HUES6 (cell line): ENCODE measurements around the gene CAMK1.

Experiments used
- H3K27ac ChIP-seq: 2 replicates; pipeline ENCODE4 v1.7.0; 2013; ENCODE audit warnings: low read depth, mild to moderate bottlenecking, low read length, inconsistent platforms
- H3K27me3 ChIP-seq: 2 replicates; pipeline ENCODE4 v1.6.1; 2013; ENCODE audit warnings: low read length; ENCODE audit not compliant: control insufficient read depth, insufficient read depth
- H3K36me3 ChIP-seq: 2 replicates; pipeline ENCODE4 v1.6.1; 2013; ENCODE audit warnings: low read length; ENCODE audit not compliant: control insufficient read depth, insufficient read depth
- H3K4me1 ChIP-seq: 2 replicates; pipeline ENCODE4 v1.6.1; 2013; ENCODE audit warnings: low read length; ENCODE audit not compliant: control insufficient read depth, insufficient read depth
- H3K4me3 ChIP-seq: 2 replicates; pipeline ENCODE4 v1.5.1; 2013; ENCODE audit warnings: low read depth, low read length
- H3K9ac ChIP-seq: one replicate; pipeline ENCODE4 v1.6.1; 2013; ENCODE audit warnings: mild to moderate bottlenecking, low read length
- H3K9me3 ChIP-seq: 2 replicates; pipeline ENCODE4 v1.6.1; 2013; ENCODE audit warnings: low read depth, low read length; ENCODE audit not compliant: control insufficient read depth, insufficient read depth

CAMK1 gene

GRCh38 chr3:9721700-9722060 lies 48.1 kb downstream of the CAMK1 start:
- H3K9me3 ChIP-seq: no peaks in the 10 kb centered on the region
- H3K27me3 ChIP-seq: no peaks in the 10 kb centered on the region; the same call in 1 of the 2 replicates
- no peaks in the 10 kb centered on the region for H3K4me1 ChIP-seq
- H3K36me3 ChIP-seq: no peaks in the 10 kb centered on the region
- no peak overlapping the region for H3K27ac ChIP-seq
- no peak overlapping the region for H3K9ac ChIP-seq
- no peak overlapping the region for H3K4me3 ChIP-seq

- Histone ChIP-seq H3K27ac (no peak overlapping the region), H3K36me3 (no peaks in the 10 kb centered on the region), H3K9me3 (no peaks in the 10 kb centered on the region), H3K4me1 (no peaks in the 10 kb centered on the region), H3K27me3 (no peaks in the 10 kb centered on the region; the same call in 1 of the 2 replicates), H3K4me3 (no peak overlapping the region), H3K9ac (no peak overlapping the region)
Measured at GRCh38 chr3:9721015-9721699, 48.6 kb downstream of the CAMK1 start.

GRCh38 chr3:9718118-9718517 lies 51.6 kb downstream of the CAMK1 start:
- Histone ChIP-seq H3K4me1 (no peaks in the 10 kb centered on the region), H3K27ac (no peak overlapping the region), H3K27me3 (peaks cover 4% of the 10 kb centered on the region; the same call in 1 of the 2 replicates), H3K4me3 (no peak overlapping the region), H3K36me3 (no peaks in the 10 kb centered on the region), H3K9ac (no peak overlapping the region), H3K9me3 (no peaks in the 10 kb centered on the region)

- H3K9ac ChIP-seq: no peak overlapping the region
- H3K27ac ChIP-seq: no peak overlapping the region
- H3K36me3 ChIP-seq: no peaks in the 10 kb centered on the region
- H3K9me3 ChIP-seq: no peaks in the 10 kb centered on the region
- peaks cover 8% of the 10 kb centered on the region; the same call in 1 of the 2 replicates for H3K27me3 ChIP-seq
- H3K4me1 ChIP-seq: no peaks in the 10 kb centered on the region
- no peak overlapping the region for H3K4me3 ChIP-seq
Measured at GRCh38 chr3:9717563-9717962, 52.2 kb downstream of the CAMK1 start.

- Histone ChIP-seq H3K27ac (no peak overlapping the region), H3K9ac (no peak overlapping the region), H3K27me3 (peaks cover 10% of the 10 kb centered on the region; the same call in 1 of the 2 replicates), H3K36me3 (no peaks in the 10 kb centered on the region), H3K9me3 (no peaks in the 10 kb centered on the region), H3K4me3 (no peak overlapping the region), H3K4me1 (no peaks in the 10 kb centered on the region)
Measured at GRCh38 chr3:9716801-9717555, 52.8 kb downstream of the CAMK1 start.

GRCh38 chr3:9715764-9716437 lies 53.8 kb downstream of the CAMK1 start:
- no peak overlapping the region for H3K9ac ChIP-seq
- no peak overlapping the region for H3K27ac ChIP-seq

GRCh38 chr3:9715136-9715535 lies 54.6 kb downstream of the CAMK1 start:
- Histone ChIP-seq H3K4me3 (no peak overlapping the region), H3K9me3 (no peaks in the 10 kb centered on the region), H3K27ac (no peak overlapping the region), H3K9ac (no peak overlapping the region), H3K4me1 (no peaks in the 10 kb centered on the region), H3K27me3 (peaks cover 10% of the 10 kb centered on the region; the same call in 1 of the 2 replicates), H3K36me3 (no peaks in the 10 kb centered on the region)

More at GRCh38 chr3:9715764-9716437, 53.8 kb downstream of the CAMK1 start:
- H3K36me3 ChIP-seq: no peaks in the 10 kb centered on the region
- H3K9me3 ChIP-seq: no peaks in the 10 kb centered on the region
- no peak overlapping the region for H3K4me3 ChIP-seq
- H3K27me3 ChIP-seq: peaks cover 10% of the 10 kb centered on the region; the same call in 1 of the 2 replicates
- no peaks in the 10 kb centered on the region for H3K4me1 ChIP-seq

GRCh38 chr3:9713142-9713541 lies 56.6 kb downstream of the CAMK1 start:
- Histone ChIP-seq H3K36me3 (no peaks in the 10 kb centered on the region), H3K4me1 (no peaks in the 10 kb centered on the region), H3K27ac (no peak overlapping the region), H3K27me3 (peaks cover 10% of the 10 kb centered on the region; the same call in 1 of the 2 replicates), H3K9me3 (no peaks in the 10 kb centered on the region), H3K4me3 (no peak overlapping the region), H3K9ac (no peak overlapping the region)

GRCh38 chr3:9712415-9712814 lies 57.3 kb downstream of the CAMK1 start:
- no peaks in the 10 kb centered on the region for H3K36me3 ChIP-seq
- H3K27me3 ChIP-seq: peaks cover 10% of the 10 kb centered on the region; the same call in 1 of the 2 replicates
- no peak overlapping the region for H3K4me3 ChIP-seq
- no peaks in the 10 kb centered on the region for H3K9me3 ChIP-seq
- H3K9ac ChIP-seq: no peak overlapping the region
- no peak overlapping the region for H3K27ac ChIP-seq
- no peaks in the 10 kb centered on the region for H3K4me1 ChIP-seq

- no peaks in the 10 kb centered on the region for H3K36me3 ChIP-seq
- H3K27me3 ChIP-seq: peaks cover 16% of the 10 kb centered on the region; the same call in 1 of the 2 replicates
- H3K9me3 ChIP-seq: no peaks in the 10 kb centered on the region
- no peaks in the 10 kb centered on the region for H3K4me1 ChIP-seq
- H3K4me3 ChIP-seq: no peak overlapping the region
- no peak overlapping the region for H3K9ac ChIP-seq
- H3K27ac ChIP-seq: no peak overlapping the region
Measured at GRCh38 chr3:9710174-9710739, 59.5 kb downstream of the CAMK1 start.
